ENCODE results near the gene BMP7.

BMP7 gene

GRCh38 chr20:57136734-57137133 is 129.7 kb downstream of the BMP7 start:
- DNase-seq (ENCODE audit: low read depth) = no peak
- H3K4me3 ChIP-seq (ENCODE audit: low read length) = no peak overlapping the region
- TF ChIP-seq CTCF (conservative IDR thresholded peaks at IDR 0.05; ENCODE audit: low read depth, low read length) = no peak

DNA sequence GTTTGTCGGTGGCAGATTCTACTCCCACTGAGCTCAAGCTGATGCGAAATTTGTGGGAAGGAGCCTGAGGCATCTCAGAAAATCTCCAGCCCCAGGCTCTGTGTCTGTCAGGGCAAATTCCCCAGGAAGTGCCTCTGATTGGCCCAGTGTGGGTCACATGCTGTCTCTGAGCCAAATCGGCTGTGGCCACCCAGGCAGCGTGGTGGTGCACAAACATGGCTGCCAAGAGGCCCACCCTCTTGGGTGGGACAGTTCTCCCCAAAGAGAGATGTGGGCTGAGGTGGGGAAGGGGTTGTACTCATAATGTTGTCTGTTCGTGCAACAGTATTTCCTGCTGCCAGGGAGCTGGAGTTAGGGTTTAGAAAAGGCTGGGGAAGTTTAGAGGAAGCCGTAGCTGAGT is 130.6 kb downstream of the BMP7 start:
- no peak overlapping the region for H3K4me3 ChIP-seq (ENCODE audit: low read length)
- TF ChIP-seq CTCF (conservative IDR thresholded peaks at IDR 0.05; ENCODE audit: low read depth, low read length) = no peak
- DNase-seq (ENCODE audit: low read depth) = no peak

- no peak for TF ChIP-seq CTCF (conservative IDR thresholded peaks at IDR 0.05; ENCODE audit: low read depth, low read length)
- H3K4me3 ChIP-seq (ENCODE audit: low read length) = no peak overlapping the region
- DNase-seq (ENCODE audit: low read depth) = no peak
Measured at GRCh38 chr20:57134804-57135203, 131.6 kb downstream of the BMP7 start.

DNA sequence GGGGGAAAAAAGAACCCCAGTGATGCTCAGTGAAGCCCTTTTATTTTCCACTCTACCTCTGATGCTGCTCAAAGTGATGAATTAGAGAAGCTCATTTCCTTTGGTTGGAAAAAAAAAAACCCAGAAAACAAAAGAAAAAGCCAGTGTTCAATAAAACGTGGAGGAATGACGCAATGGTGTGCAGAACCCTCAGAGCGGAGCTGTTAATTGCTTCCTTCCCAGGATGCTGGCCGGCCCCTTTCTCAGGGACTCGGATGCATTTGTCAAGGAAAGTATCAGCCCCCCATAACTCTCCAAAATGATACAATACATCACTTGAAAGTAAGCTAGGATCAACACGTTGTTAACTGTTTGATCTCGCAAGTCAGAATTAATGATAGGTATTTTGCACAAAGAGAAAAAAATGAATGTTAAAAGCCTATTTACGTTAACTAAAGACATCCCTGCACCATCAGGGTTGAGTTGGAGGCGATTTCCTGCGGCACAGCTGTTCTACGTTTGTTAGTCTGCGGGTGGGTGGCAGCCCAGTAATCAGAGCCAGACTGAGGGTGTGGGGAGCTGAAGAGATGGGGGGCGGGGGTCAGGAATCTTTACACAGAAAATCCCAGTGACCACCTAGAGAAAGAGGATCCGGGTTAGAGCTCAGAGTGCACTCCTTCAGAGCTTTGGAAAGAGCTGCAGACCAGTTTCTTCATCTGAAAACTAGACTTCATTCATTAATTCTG is 132.4 kb downstream of the BMP7 start:
- DNase-seq (ENCODE audit: low read depth) = no peak
- H3K4me3 ChIP-seq (ENCODE audit: low read length) = no peak overlapping the region
- TF ChIP-seq CTCF (conservative IDR thresholded peaks at IDR 0.05; ENCODE audit: low read depth, low read length) = no peak

DNA sequence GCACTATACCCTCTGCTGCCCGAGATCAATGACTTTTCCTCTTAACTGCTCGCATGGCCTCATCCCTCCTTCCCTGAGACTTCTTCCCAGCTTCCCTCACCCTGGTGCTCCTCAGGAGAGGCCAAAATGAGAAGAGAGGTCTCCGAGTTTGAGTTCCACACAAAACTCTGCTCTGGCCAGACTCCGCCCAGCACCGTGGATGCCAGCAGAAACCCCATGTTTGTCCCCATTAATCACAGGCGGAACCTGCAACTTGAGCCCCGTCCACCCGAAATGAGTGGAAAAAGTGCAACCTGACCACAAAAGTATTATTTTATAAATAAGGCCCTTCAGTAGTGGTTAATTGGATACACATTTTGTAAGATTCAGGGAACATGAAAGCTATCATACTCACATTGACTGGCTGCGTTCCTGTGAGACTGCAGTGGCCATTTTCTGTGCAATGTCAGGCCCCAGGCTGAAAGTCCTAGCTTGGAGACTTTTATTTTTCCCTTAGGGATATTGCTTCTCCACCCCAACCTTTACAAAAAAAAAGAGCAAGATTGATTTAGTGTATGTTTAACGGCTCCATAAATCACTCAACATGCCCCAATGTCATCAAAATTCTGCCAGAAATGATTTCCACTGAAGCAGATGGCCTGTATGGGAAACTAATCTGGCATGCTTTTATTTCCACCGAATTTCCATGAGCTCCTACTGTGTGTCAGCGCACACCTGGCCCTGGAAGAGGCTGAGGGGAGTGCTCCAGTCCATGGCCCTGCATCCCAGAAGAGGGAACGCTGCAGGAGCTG is 134.6 kb downstream of the BMP7 start:
- no peak for DNase-seq (ENCODE audit: low read depth)
- H3K4me3 ChIP-seq (ENCODE audit: low read length) = no peak overlapping the region
- TF ChIP-seq CTCF (conservative IDR thresholded peaks at IDR 0.05; ENCODE audit: low read depth, low read length) = no peak

GRCh38 chr20:57131077-57131476 is 135.4 kb downstream of the BMP7 start:
- no peak for DNase-seq (ENCODE audit: low read depth)
- no peak for TF ChIP-seq CTCF (conservative IDR thresholded peaks at IDR 0.05; ENCODE audit: low read depth, low read length)
- no peak overlapping the region for H3K4me3 ChIP-seq (ENCODE audit: low read length)

Data from retinal pigment epithelial cell (primary cell).